ENCODE data around the gene CWF19L1. TPM values are rescaled to one million over a fixed set of nuclear protein-coding genes. Genes with fewer than 3 reads are reported as not detected.

The CWF19L1 gene
- total and polyA plus RNA-seq, 2 of the 13 experiments (the other 11 are each of a cell fraction or from before 2014, with no cell fraction given): 13.6 to 42.1 TPM

GRCh38 chr10:100254191-100254590 is 13.2 kb downstream of the CWF19L1 start (continued):
- TF ChIP-seq ZNF446 (CRISPR knock-in tag; IDR thresholded peaks at IDR 0.05) (no peak), GZF1 (CRISPR knock-in tag; IDR thresholded peaks at IDR 0.05) (no peak), ATF7 (IDR thresholded peaks at IDR 0.05) (no peak), ATF7 (CRISPR knock-in tag; IDR thresholded peaks at IDR 0.05) (no peak), ZFYVE20 (CRISPR knock-in tag; IDR thresholded peaks at IDR 0.05; ENCODE audit: borderline replicate concordance, low read depth) (no peak), ZNF251 (CRISPR knock-in tag; IDR thresholded peaks at IDR 0.05) (no peak), TAF15 (IDR thresholded peaks at IDR 0.05; ENCODE audit: low read depth, low read length, poor library complexity, severe bottlenecking) (no peak)

- Histone ChIP-seq H2AFZ (ENCODE audit: low read length) (no peak overlapping the region), H3K27ac (ENCODE audit: extremely low read length, insufficient read depth, low read length) (no peak overlapping the region), H4K20me1 (ENCODE audit: insufficient read depth, low read length) (no peaks in the 10 kb centered on the region), H3K4me2 (ENCODE audit: low read depth, low read length) (no peak overlapping the region), H3K4me1 (ENCODE audit: insufficient read depth, low read length) (no peaks in the 10 kb centered on the region), H3K79me2 (ENCODE audit: insufficient read depth, low read length) (no peaks in the 10 kb centered on the region), H3K27me3 (ENCODE audit: control insufficient read depth in 1 of 2, insufficient read depth in 2 of 2, low read length in 2 of 2) (no peaks in the 10 kb centered on the region), H3K9me3 (ENCODE audit: low read length) (no peaks in the 10 kb centered on the region), H3K36me3 (replicated peaks in 1 of 2; ENCODE audit: control insufficient read depth in 1 of 2, insufficient read depth in 2 of 2, low read length in 2 of 2) (peaks cover 17 to 59% of the 10 kb centered on the region in 2 experiments; a peak in 4 of 5 replicates), H3K9ac (ENCODE audit: insufficient read depth, low read depth, low read length) (no peak overlapping the region), H3K4me3 (replicated peaks in 1 of 3; ENCODE audit: insufficient read depth in 1 of 3, low read depth in 2 of 3, low read length in 3 of 3) (no peak overlapping the region)
- POLR2A ChIA-PET: no interaction called here
- WGBS (ENCODE audit: low lambda C conversion rate): 98% methylated on average over 5 of the region's 5 CpGs
- CTCF ChIA-PET (ENCODE audit: low intra/inter-chr PET ratio, low total read pairs): no interaction called here
- intact Hi-C loops (cut with micrococcal nuclease; ENCODE audit: unreplicated experiment) (no loop called here), in situ Hi-C loops (cut with HindIII; ENCODE audit: extremely low pct_ligation_motif_present, low pct_unique_long_range_greater_than_20kb) (no loop called here)
- TF ChIP-seq ZNF224 (CRISPR knock-in tag; IDR thresholded peaks at IDR 0.05) (no peak), YY1 (IDR thresholded peaks at IDR 0.05; ENCODE audit: insufficient read depth, insufficient replicate concordance, low read depth, low read length) (no peak), ZNF574 (CRISPR knock-in tag; IDR thresholded peaks at IDR 0.05) (no peak), ATAD3A (CRISPR knock-in tag; IDR thresholded peaks at IDR 0.05) (no peak), SNAPC2 (CRISPR knock-in tag; IDR thresholded peaks at IDR 0.05) (no peak), MTA1 (CRISPR knock-in tag; IDR thresholded peaks at IDR 0.05; ENCODE audit: borderline replicate concordance) (no peak), RFX1 (IDR thresholded peaks at IDR 0.05) (no peak), TAF1 (CRISPR knock-in tag; IDR thresholded peaks at IDR 0.05) (no peak), ZNF749 (CRISPR knock-in tag; IDR thresholded peaks at IDR 0.05; ENCODE audit: borderline replicate concordance) (no peak), ZNF260 (CRISPR knock-in tag; IDR thresholded peaks at IDR 0.05; ENCODE audit: borderline replicate concordance, low read depth) (no peak), ZNF567 (CRISPR knock-in tag; IDR thresholded peaks at IDR 0.05; ENCODE audit: borderline replicate concordance) (no peak)
- TF ChIP-seq, protein P1, sequence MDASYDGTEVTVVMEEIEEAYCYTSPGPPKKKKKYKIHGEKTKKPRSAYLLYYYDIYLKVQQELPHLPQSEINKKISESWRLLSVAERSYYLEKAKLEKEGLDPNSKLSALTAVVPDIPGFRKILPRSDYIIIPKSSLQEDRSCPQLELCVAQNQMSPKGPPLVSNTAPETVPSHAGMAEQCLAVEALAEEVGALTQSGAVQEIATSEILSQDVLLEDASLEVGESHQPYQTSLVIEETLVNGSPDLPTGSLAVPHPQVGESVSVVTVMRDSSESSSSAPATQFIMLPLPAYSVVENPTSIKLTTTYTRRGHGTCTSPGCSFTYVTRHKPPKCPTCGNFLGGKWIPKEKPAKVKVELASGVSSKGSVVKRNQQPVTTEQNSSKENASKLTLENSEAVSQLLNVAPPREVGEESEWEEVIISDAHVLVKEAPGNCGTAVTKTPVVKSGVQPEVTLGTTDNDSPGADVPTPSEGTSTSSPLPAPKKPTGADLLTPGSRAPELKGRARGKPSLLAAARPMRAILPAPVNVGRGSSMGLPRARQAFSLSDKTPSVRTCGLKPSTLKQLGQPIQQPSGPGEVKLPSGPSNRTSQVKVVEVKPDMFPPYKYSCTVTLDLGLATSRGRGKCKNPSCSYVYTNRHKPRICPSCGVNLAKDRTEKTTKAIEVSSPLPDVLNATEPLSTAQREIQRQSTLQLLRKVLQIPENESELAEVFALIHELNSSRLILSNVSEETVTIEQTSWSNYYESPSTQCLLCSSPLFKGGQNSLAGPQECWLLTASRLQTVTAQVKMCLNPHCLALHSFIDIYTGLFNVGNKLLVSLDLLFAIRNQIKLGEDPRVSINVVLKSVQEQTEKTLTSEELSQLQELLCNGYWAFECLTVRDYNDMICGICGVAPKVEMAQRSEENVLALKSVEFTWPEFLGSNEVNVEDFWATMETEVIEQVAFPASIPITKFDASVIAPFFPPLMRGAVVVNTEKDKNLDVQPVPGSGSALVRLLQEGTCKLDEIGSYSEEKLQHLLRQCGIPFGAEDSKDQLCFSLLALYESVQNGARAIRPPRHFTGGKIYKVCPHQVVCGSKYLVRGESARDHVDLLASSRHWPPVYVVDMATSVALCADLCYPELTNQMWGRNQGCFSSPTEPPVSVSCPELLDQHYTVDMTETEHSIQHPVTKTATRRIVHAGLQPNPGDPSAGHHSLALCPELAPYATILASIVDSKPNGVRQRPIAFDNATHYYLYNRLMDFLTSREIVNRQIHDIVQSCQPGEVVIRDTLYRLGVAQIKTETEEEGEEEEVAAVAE (CRISPR knock-in tag; IDR thresholded peaks at IDR 0.05; ENCODE audit: borderline replicate concordance): no peak
- DNase-seq (ENCODE audit: low spot score) (no peak), ATAC-seq (no peak), FAIRE-seq (no peak)
- no TSS peak for BruUV-seq (replicated peaks)
Observed at GRCh38 chr10:100253041-100253440, 14.4 kb downstream of the CWF19L1 start.

Data from HepG2 (cell line).